Stimulated activated CD8-positive, alpha-beta memory T cell treated with anti-CD3 and anti-CD28 coated beads, Interleukin-7, amount 100 ng/mL, for 1 hour (primary cell): ENCODE data around the gene INAFM1.
A peak's percentile ranks its signal among the peaks of the same experiment; 100 is the strongest.
"Not testable (repeated sequence)": the region's sequence is repeated elsewhere in the genome, so short reads cannot be mapped to it uniquely, and the experiment has no call there.

Source experiments
- DNase-seq, 2 donors: peaks; one replicate each; pipeline ENCODE4 v3.0.0-alpha.2; 2020; ENCODE audit warnings: low read depth in 2 of 2

The INAFM1 gene

DNA sequence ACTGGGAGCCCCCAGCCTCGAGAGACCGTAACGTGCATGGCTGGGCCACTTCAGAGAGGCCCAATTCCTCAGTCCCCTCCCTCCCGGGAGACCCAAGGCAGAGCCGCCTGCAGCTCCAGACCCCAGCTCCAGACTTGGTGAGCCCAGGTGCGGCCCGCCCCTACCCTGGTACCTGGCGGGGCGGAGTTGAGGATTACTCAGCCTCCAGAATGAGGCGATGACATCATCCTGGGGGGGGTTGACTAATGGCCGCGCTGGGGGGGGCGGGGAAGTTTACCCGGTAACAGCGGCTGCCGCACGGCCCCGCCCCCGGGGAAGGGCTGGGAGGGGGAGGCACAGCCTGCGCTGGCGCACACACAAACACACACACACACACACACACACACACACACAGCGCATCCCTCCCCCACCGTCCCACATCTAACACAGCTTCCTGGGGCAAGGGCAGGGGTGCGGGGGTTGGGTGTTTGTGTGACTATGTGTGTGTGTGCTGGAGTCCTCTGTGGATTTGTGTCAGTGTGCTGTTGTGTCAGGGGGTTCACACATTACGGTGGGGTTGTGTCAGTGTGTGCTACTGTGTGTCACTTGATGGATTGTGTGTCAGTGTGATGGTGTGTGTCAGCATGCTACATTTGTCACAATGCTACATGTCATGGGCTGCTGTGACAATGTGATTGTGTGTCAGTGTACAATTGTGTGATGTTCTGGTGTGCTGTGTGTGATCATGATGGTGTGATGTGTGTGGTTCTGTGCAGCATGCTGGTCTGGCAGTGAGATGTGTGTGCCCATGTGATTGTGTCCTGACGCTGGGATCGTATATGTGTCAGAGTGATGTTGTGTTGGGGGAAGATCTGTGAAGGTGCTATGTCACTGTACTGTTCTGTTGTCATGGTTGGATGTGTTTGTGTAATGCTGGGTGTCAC lies 33.4 kb upstream of the INAFM1 start:
- peak; percentile 61 to 72 for DNase-seq

DNA sequence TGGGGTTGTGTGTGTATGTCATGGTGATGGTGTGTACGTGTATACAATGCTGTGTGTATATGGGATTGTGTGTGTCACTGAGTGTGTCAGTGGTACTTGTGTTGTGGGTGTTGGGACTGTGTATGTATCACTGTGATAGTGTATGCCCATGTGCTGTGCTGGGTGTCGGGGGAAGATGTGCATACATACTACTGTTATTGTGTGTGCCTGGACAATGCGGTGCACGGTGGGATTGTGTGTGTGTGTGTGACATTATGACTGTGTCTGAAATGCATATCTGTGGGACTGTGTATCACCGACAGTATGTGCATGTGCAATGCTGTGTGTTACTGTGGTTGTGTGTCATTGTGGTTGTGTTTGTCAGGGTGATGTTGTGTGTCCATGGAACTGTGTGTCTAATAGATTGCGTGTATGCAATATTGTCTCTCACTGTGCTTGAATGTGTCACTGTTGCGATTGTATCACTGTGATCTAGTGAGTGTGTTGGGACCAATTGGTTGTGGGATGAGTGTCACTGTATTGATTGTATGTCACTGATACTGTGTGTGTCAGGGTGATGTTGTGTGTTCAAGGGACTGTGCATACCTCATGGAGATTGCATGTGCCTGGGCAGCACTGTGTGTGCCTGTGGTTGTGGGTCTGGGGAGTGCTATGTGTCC lies 32.6 kb upstream of the INAFM1 start:
- no peak for DNase-seq

DNA sequence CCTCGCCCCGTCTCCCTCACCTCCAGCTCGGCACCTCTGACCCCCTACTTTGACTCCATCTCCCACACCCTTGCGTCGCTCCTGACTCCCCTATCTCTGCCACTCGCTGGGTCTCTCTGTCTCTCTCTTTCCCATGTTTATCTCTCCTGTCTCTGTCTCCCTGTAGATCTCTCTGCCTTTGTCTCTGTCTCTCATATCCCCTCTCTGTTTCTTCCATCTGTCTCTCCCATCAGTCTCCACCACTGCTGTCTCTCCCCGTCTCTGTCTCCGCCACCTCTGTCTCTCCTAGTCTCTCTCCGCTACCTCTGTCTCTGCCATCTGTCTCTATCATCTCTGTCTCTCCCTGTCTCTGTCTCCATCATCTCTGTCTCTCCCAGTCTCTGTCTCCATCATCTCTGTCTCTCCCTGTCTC lies 31.3 kb upstream of the INAFM1 start:
- no peak for DNase-seq

DNA sequence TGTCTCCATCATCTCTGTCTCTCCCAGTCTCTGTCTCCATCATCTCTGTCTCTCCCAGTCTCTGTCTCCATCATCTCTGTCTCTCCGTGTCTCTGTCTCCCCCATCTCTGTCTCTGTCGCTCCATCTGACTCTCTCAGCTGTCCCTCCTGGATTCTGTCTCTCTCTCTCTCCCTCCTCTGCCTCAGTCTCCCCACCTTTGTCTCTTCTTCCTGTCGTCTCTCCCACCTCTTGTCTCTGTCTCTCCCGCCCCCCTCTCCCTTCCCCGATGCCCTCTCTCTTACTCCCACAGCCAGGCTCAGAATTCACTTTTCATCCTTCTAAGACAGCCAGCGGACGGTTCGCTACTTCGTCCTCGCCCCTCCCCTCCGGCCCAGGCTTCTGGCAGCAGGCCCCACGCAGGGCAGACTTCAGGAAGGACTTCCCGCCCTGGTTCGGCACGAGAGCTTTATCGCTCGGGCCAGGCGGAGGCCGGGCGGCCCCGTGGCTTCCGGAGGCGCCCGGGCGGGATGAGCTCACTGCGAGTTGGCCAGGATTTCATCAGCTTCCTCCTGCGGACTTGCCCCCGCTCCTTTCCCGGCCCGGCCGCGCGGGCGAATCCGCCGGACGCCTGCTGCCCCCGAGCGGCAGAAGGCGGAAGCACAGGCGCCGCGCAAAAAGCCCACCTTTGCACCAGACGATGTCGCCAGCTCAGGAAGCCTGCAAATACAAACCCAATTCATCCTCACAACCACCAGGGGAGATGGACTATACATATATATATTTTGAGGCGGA lies 30.7 kb upstream of the INAFM1 start:
- DNase-seq: peak; percentile 76 to 83

DNA sequence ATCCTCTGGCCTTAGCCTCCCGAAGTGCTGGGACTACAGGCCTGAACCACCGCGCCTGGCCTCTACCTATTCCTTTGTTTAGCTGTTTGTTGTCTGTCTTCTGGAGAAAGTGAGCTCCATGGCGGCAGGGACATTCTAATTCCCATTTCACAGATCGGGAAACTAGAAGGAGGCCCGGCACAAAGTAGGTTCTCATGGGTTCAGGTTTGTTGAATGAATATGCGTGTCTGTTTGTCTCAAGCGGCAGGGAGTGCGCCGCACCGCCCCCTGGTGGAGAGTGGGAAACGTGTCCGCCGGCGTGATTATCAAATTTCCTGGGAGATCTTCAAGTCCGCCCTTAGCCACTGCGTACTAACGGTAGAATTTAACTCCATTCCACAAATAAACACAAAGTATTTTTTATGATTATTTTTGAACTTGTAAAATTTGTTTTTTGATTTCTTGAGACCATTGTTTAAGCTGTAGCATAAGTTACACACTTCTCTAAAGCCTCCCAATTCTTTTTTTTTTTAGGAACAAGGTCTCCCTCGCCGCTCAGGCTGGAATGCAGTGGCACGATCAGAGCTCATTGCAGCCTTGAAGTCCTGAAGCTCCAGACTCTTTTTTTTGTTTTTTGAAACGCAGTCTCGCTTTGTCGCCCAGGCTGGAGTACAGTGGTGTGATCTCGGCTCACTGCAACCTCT lies 27.2 kb upstream of the INAFM1 start:
- peak; percentile 47 to 69 for DNase-seq

DNA sequence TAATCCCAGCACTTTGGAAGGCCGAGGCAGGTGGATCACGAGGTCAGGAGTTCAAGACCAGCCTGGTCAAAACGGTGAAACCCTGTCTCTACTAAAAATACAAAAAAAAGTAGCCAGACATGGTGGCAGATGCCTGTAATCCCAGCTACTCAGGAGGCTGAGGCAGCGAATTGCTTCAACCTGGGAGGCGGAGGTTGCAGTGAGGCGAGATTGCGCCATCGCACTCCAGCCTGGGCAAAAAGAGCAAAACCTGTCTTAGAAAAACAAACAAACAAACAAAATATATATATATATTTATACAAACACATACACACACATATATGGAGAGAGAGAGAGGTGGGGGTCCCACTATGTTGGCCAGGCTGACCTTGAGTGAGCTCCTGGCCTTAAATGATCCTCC lies 21.7 kb upstream of the INAFM1 start:
- DNase-seq: not testable (repeated sequence)

DNA sequence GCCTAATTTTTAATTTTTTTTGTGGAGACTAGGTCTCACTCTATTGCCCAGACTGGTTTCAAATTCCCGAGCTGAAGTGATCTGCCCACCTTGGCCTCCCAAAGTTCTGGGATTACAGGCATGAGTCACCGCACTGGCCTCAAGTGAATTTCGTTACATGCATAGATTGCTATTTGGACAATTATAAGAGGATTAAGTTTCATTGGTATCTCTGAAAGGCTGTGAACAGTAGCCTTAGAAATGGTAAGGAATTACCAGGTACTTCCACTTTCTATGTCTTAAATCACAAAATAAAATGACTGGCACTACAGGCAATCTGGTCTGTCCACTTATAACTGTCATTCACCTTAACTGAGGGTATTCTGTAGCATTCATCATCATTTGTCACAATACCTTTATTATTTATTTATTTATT lies 21.2 kb upstream of the INAFM1 start:
- no peak for DNase-seq

DNA sequence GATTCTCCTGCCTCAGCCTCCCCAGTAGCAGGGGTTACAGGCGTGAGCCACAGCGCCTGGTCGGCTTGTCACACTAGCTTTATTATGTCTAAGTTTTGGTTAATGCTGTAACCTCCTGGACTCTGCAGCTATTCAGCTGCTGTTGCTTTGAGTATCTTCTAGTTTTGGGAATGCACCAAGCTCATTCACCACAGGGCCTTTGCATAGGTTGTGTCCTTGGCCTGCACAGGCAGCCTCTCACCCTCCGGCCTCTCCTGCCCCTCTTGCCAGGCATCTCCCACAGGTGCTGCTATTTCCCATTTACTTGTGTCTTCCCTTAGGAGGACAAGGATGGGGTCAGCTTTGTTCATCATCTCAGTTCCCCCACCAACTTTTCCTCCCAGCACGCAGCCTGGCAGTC lies 20.7 kb upstream of the INAFM1 start:
- DNase-seq: no peak

DNA sequence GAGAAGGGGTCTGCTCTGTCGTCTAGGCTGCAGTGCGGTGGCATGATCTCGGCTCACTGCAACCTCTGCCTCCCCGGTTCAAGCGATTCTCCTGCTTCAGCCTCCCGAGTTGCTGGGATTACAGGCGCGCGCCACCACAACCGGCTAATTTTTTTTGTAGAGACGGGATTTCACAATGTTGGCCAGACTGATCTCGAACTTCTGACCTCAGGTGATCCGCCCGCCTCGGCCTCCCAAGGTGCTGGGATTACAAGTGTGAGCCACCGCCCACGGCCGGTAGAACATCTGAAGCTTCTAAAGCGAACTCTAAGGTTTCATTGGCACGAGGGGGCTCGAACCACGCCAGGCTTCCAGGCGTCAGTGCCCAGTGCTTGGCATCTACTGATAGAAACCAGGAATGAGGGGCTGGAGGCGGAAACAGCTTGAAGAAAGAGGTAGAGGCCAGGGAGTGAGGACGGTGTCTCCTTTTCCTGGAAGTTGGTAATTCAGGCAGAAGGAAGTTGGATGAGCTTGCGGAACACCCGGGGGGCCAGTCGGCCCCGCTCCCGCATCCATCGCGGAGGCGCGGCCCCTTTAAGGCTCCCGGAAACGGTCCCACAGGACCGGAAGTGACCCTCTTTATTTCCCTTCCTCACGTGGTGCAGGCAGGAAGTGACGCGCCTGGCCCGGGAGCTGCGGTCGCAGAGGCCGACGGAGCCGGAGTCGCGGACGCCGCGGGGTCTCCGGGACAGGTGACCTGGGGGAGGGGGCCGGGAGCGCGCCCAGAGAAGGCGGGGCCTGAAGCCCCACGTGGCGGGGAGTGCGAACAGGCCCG lies 18.6 kb upstream of the INAFM1 start, which contains the start of gene CCDC9:
TSS of gene CCDC9 (plus strand) at position 647 of the 814 bp plus-strand sequence. CDS start 1,876 bp downstream, outside the sequence.
- DNase-seq: peak; percentile 71 to 85

DNA sequence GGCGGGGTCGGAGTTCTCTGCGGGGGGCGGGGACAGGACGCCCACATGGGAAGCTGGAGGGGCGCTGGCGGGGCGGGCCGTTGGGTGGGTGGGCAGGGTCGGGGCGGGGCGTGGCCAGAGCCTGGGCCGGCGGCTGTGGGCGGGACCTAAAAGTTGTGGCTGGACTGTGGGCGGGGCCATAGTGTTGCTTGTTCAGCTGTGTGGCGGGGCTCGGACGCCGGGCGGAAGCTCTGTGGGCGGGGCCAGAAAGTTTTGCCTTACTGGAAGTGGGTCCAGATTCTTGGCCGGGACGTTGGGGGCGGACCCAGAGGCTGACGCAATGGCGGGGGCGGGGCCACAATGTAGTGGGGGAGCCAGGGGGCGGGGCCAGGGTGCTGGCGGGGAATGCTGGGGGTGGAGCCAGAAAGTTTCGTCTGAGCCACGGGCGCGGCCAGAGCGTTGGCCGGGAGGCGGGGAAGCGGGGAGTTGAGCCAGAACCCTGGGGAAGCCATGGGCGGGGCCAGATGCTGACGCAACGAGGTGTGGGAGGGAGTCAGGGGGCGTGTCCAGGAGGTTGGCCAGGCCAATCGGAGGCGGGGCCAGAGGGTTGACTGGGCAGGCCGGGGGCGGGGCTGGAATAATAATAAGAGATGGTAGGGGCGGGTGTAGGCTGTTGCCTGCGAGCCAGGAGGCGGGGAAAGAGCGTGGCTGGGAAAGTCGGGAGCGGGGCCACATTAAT lies 17.8 kb upstream of the INAFM1 start:
- peak; percentile 98 to 99 for DNase-seq

DNA sequence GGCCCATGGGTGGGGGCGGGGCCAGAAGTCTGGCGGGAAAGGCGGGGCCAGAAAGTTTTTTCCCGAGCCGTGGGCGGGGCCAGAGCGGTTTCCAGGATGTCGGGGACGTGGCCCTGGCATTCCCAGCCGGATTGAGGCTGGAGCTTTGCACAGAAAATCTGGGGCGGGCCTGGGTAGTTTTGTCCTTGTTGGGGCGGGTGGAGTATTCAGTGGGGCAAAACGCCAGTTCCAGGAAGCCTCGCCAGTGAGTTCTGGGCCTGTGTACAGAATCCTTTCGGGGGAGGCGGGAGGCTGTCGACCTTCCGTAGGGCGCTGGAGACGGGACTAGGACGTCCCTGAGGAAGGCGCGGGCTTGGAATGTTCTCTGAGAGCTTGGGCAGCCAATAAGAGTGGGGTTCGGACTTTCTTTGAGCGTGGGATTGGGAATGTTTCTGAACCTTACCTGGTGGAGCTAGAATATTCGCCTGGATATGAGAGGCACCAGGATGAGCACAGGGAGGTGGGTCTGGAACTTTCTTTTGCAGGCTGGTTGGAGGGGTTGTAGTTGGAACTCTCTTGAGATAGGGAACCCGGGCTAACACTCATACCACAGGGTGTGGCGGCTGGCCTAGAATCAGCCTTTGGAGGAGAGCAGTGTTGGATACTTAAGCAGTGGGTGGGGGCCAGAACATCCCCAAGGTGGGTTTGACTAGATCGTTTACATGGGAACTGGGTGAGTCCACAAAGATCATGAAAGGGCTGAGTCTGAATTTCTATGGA lies 17.1 kb upstream of the INAFM1 start:
- DNase-seq: no peak

DNA sequence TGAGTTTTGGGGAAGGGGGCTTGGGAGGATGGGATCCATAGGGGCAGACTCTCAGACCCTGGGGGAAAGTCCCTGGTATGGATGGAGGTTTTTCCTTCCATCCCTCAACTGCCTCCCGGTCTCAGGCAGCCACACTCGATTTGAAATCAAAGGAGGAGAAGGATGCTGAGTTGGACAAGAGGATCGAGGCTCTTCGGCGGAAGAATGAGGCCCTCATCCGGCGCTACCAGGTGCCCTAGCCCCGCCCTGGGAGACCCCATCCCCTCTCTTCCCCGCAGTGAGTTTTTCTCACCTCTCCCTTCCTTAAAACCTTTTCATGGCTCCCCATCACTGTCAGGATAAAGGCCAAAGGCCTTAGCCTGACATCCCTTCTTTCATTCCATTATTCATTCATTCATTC lies 16.3 kb upstream of the INAFM1 start:
- no peak for DNase-seq

DNA sequence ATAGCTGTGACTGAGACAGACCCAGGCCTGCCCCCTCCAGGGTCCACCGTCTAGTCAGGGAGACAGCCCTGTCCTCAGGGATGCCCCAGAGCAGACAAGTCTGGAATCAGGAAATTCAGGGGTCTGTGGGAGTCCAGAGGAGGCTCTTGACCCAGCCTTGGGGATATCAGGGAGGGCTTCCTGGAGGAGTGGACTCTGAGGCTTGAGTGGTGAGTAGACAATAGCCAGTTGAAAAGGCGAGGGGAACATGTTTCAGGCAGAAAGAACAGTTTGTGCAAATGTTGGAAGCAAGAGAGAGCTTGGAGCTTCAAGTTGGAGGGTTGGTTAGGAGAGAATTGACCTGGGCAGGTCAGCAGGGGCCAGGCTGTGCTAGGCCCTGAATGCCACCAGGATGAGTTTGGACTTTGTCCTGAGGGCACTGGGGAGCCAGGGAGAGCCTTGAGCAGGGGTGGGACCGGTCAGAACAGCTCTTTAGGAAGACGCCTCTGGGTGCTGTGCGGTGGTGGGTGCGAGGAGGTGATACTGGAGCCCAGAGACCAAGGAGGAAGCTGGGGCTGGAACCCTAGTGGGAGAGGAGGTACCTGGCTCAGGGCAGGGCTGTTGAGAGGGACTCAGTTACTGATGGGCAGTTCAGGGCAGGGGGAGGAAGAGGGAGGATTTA lies 15.7 kb upstream of the INAFM1 start:
- no peak for DNase-seq

DNA sequence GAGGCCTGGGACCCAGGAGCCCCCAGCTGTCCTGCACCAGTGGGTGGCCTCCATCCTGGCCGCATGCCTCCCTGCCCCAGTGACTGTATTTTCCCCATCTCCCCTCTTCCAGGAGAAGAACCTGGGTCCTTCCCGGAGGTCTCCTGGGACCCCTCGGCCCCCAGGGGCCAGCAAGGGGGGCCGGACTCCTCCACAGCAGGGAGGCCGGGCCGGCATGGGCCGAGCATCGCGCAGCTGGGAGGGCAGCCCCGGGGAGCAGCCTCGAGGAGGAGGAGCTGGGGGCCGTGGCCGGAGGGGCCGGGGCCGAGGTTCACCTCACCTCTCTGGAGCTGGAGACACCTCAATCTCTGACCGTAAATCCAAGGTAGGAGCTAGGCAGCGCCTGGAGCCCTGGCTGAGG lies 14.2 kb upstream of the INAFM1 start:
- no peak for DNase-seq

DNA sequence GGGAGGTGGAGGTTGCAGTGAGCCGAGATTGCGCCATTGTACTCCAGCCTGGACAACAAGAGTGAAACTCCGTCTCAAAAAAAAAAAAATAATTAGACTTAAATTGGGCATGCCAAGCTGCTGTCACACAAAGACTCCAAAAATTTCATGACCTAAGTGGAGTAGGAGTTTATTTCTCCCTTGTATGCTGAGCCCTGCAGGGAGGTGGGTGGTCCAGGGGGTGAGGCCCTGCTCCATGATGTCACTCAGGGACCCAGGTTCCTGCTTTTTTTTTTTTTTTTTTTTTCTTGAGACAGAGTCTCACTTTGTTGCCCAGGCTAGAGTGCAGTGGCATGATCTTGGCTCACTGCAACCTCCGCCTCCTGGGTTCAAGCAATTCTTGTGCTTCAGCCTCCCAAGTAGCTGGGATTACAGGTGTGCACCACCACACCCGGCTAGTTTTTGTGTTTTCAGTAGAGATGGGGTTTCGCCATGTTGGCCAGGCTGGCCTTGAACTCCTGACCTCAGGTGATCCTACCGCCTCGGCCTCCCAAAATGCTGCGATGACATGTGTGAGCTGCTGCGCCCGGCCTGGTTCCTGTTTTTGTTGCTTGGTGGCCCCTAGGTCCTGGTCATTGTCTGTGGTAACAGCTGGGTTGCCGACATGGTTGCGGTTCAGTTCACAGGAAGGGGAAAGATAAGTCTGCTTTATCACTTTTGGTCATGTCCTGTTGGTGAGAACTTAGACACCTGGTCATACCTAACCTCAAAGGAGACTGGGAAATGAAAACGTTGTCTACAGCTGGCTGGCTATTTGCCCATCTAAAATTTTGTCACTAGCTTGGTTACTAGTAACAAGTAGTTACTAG lies 12.5 kb upstream of the INAFM1 start:
- DNase-seq: not testable (repeated sequence)

DNA sequence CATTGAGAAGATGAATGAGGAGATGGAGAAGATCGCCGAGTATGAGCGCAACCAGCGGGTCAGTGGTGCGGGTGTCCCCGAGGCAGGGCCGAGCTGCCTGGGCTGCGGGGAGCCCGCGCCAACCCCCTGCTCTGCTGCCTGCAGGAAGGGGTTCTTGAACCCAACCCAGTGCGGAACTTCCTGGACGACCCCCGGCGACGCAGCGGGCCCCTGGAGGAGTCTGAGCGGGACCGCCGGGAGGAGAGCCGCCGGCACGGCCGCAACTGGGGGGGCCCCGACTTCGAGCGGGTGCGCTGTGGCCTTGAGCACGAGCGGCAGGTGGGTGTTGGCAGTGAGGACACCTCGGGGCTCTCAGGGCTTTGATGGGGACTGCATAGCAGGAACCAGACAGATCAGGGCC lies 10.1 kb upstream of the INAFM1 start:
- no peak for DNase-seq

DNA sequence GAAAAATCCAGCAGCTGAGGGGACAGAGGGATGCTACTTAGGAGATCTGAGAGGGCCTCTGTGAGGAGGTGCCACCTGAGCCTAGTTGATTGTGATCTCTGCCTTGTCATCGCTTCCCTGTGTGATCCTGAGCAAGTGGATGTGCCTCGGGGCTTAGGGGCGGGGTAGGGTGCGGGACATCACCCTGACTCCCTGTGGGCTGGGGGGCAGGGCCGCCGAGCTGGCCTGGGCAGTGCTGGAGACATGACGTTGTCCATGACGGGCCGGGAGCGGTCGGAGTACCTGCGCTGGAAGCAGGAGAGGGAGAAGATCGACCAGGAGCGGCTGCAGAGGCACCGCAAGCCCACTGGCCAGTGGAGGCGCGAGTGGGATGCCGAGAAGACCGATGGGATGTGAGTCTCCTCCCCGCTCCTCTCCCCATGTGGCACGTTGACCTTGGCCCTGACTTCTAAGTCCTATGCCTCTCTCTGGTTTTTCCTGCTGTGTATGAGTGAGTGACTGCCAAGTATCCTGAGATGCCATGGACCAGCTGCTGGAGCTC lies 8.2 kb upstream of the INAFM1 start:
- DNase-seq: no peak

DNA sequence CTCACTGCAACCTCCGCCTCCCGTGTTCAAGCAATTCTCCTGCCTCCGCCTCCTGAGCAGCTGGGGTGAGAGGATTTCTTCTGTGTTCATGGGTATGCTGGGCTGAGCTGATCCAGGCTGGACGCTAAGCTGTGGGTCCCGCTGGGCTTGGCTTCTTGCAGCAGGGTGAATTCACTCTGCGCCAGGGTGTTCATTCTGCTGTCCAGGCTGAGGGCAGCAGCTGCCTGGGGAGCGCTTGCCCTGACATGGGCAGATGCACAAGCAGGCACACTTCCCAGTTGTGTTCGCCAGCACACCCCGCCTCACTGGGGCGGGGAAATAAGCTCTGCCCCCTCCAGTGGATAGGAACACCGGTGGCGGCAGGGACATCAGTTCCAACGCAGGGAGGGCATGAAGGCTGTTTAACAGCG lies 7.3 kb upstream of the INAFM1 start:
- no peak for DNase-seq
